Fibroblast of lung (primary cell): ENCODE measurements around the gene SLC22A23. TPM values are rescaled to one million over a fixed set of nuclear protein-coding genes. Genes with fewer than 3 reads are reported as not detected.

Source experiments
- DNase-seq, 2 donors: peaks; one replicate each; pipeline versions ENCODE4 v3.0.0 to v3.0.0-alpha.2; 2010; ENCODE audit warnings: low read depth in 2 of 2
- H2AFZ ChIP-seq: 2 replicates; pipeline ENCODE4 v1.5.1; 2012; ENCODE audit warnings: low read length, control low read depth, inconsistent platforms
- H3K27ac ChIP-seq: 2 replicates; pipeline ENCODE4 v1.5.1; 2011; ENCODE audit warnings: low read length, control low read depth; ENCODE audit not compliant: insufficient read depth
- H3K27me3 ChIP-seq: 2 replicates; pipeline ENCODE4 v1.5.1; 2011; ENCODE audit warnings: mild to moderate bottlenecking, low read length; ENCODE audit not compliant: control insufficient read depth, insufficient read depth
- H3K36me3 ChIP-seq: 2 replicates; pipeline ENCODE4 v1.5.1; 2011; ENCODE audit warnings: low read length; ENCODE audit not compliant: control insufficient read depth, insufficient read depth
- H3K4me1 ChIP-seq: 2 replicates; pipeline ENCODE4 v1.5.1; 2011; ENCODE audit warnings: low read length; ENCODE audit not compliant: control insufficient read depth, insufficient read depth; ENCODE audit errors: extremely low read depth
- H3K4me2 ChIP-seq: 2 replicates; pipeline ENCODE4 v1.5.1; 2011; ENCODE audit warnings: low read length, control low read depth; ENCODE audit not compliant: insufficient read depth; ENCODE audit errors: extremely low read depth
- H3K4me3 ChIP-seq, 4 experiments: fragments of 200-600 bp in 1 of 4; sonication (generic) in 1 of 4; replicated peaks in 1 of 4; 2 replicates each; pipeline ENCODE4 v1.5.1; 2011 to 2016; ENCODE audit warnings: low read length in 4 of 4, low read depth in 3 of 4, mild to moderate bottlenecking in 3 of 4, control low read depth in 2 of 4, inconsistent platforms in 1 of 4, mixed read lengths in 1 of 4; ENCODE audit not compliant: insufficient read depth in 1 of 4; ENCODE audit errors: control extremely low read depth in 1 of 4
- H3K79me2 ChIP-seq: 2 replicates; pipeline ENCODE4 v1.5.1; 2012; ENCODE audit warnings: mild to moderate bottlenecking, low read length, inconsistent platforms; ENCODE audit not compliant: control insufficient read depth, insufficient read depth
- H3K9ac ChIP-seq: 2 replicates; pipeline ENCODE4 v1.5.1; 2011; ENCODE audit warnings: mild to moderate bottlenecking, low read length, control low read depth; ENCODE audit not compliant: insufficient read depth
- H3K9me3 ChIP-seq: 2 replicates; pipeline ENCODE4 v1.5.1; 2012; ENCODE audit warnings: low read depth, low read length; ENCODE audit not compliant: control insufficient read depth, insufficient read depth
- H4K20me1 ChIP-seq: 2 replicates; pipeline ENCODE4 v1.5.1; 2011; ENCODE audit warnings: low read length; ENCODE audit not compliant: control insufficient read depth, insufficient read depth; ENCODE audit errors: extremely low read depth
- EZH2 ChIP-seq: IDR thresholded peaks from 2 replicates; pipeline ENCODE4 v1.5.1; 2012; ENCODE audit warnings: low read length, control low read depth, mild to moderate bottlenecking; ENCODE audit errors: missing control alignments
- polyA plus RNA-seq, 2 donors: library from polyadenylated mRNA; depleted of rRNA in 1 of 2; stranded (reverse) in 1 of 2; unstranded in 1 of 2; fragments of >200 nt; gene quantifications; 2 replicates each; pipeline ENCODE4 v1.2.1, GENCODE V29; 2011 to 2012; ENCODE audit warnings: missing spikeins in 1 of 2
- total RNA-seq: library from RNA; depleted of rRNA; stranded (reverse); fragments of >200 nt; gene quantifications from 2 replicates; pipeline ENCODE4 v1.2.1, GENCODE V29; 2014
- TF ChIP-seq, protein P1 (sequence below), 2 donors: IDR thresholded peaks in 1 of 2; conservative IDR thresholded peaks in 1 of 2; 1 replicate in 1 of 2; 2 replicates in 1 of 2; pipeline ENCODE4 v1.5.1; 2011 to 2012; ENCODE audit warnings: low read length in 2 of 2, control low read depth in 1 of 2, inconsistent platforms in 1 of 2, low read depth in 1 of 2, mild to moderate bottlenecking in 1 of 2

The SLC22A23 gene
- total and polyA plus RNA-seq, 2 donors (not counting 1 experiment from before 2014, with no cell fraction given): 0.37 to 3.0 TPM

GRCh38 chr6:3240595-3240994, 216.3 kb downstream of the SLC22A23 start:
- H3K27ac ChIP-seq: no peak overlapping the region
- H3K36me3 ChIP-seq: no peaks in the 10 kb centered on the region
- no peak overlapping the region for H2AFZ ChIP-seq
- TF ChIP-seq EZH2: no peak
- TF ChIP-seq, protein P1, sequence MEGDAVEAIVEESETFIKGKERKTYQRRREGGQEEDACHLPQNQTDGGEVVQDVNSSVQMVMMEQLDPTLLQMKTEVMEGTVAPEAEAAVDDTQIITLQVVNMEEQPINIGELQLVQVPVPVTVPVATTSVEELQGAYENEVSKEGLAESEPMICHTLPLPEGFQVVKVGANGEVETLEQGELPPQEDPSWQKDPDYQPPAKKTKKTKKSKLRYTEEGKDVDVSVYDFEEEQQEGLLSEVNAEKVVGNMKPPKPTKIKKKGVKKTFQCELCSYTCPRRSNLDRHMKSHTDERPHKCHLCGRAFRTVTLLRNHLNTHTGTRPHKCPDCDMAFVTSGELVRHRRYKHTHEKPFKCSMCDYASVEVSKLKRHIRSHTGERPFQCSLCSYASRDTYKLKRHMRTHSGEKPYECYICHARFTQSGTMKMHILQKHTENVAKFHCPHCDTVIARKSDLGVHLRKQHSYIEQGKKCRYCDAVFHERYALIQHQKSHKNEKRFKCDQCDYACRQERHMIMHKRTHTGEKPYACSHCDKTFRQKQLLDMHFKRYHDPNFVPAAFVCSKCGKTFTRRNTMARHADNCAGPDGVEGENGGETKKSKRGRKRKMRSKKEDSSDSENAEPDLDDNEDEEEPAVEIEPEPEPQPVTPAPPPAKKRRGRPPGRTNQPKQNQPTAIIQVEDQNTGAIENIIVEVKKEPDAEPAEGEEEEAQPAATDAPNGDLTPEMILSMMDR (conservative IDR thresholded peaks at IDR 0.05 in 1 of 2, IDR thresholded peaks at IDR 0.05 in 1 of 2; ENCODE audit: low read depth in 1 of 2, low read length in 2 of 2): no peak
- no peaks in the 10 kb centered on the region for H3K4me1 ChIP-seq
- no peaks in the 10 kb centered on the region for H3K79me2 ChIP-seq
- H3K9ac ChIP-seq: no peak overlapping the region
- no peak overlapping the region for H3K4me3 ChIP-seq
- H3K27me3 ChIP-seq: peaks cover 21% of the 10 kb centered on the region
- no peak overlapping the region for H3K4me2 ChIP-seq
- no peak for DNase-seq
- H4K20me1 ChIP-seq: no peaks in the 10 kb centered on the region
- no peaks in the 10 kb centered on the region for H3K9me3 ChIP-seq

DNA sequence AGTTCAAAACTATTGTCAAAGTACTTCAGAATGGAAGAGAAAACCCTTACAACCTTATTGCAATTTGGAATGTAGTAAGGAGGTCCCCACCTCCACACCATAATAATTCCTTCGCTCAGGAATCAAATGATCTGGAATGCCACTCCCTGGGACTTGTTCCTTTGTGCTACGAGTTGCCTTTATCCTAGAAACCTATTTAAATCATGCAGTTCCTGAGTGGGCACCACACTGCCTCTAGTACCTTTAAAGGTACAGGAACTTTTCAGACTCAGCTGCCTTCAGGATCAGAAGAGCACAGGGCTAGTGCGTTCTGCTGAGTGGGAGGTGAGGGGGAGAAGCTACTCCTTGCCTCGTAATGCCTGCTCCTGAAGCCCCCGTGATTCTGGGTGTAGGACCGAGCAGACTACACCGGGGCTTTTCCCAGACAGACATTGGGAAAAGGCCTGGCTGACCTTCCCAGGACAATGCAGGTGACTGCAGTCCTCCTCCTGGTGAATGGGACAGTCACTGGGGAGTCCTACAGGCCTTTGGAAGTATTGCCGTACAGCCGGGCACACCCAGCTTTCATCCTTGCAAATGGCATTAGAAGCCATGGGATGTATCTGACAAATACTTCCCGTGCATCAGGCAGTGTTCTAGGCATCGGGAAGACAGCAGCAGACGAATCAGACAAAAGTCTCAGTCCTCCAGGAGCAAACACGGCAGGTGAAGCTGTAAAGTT, 217.6 kb downstream of the SLC22A23 start:
- no peaks in the 10 kb centered on the region for H4K20me1 ChIP-seq
- no peak overlapping the region for H3K4me2 ChIP-seq
- TF ChIP-seq, protein P1 (conservative IDR thresholded peaks at IDR 0.05 in 1 of 2, IDR thresholded peaks at IDR 0.05 in 1 of 2; ENCODE audit: low read depth in 1 of 2, low read length in 2 of 2): peak in 1 of 2 donors; percentile 15
- no peak for TF ChIP-seq EZH2
- no peaks in the 10 kb centered on the region for H3K36me3 ChIP-seq
- no peaks in the 10 kb centered on the region for H3K4me1 ChIP-seq
- H3K27me3 ChIP-seq: peaks cover 24% of the 10 kb centered on the region
- no peak for DNase-seq
- no peak overlapping the region for H3K4me3 ChIP-seq
- no peak overlapping the region for H3K27ac ChIP-seq
- no peaks in the 10 kb centered on the region for H3K9me3 ChIP-seq
- H3K9ac ChIP-seq: no peak overlapping the region
- H3K79me2 ChIP-seq: no peaks in the 10 kb centered on the region
- no peak overlapping the region for H2AFZ ChIP-seq

DNA sequence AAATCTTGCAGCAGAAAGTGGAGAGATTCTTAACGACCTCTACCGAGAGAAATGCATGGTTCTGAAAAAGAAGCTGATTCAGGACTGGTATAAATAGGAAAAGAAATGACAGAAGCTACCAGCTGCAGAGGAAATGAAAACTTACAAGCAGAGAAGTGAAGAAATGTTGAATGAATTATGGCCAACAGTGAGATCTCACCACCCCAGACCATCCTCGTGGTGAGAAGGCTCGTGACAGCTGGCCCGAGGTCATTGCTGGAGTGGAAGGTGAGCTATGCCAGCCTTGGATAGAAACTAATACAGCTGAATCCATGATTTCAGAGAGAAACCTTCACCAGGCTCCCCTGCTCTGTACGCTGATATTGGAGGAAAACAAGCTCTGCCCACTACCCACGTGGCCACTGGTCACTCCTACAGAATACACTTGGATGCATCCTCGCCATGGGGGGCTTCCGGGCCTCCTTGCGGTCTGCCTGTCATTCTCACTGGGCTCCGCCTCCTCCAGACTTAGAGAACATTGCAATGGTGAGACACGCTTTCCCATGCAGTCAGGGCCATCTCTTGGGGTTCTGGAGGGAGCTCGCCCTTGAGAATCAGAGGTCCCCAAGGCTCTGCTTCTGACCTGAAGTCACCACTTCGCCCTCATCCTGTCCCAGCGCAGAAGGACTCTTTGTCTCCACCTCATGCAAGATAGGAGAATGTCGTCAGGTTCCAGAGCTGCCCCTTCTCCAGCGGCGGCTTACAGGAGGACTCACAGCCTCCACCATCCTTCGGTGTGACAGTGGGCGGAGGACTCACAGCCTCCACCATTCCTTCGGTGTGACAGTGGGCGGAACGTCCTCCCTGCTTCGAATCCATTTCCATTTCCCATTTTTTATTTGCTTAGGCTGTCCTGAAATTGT, 218.8 kb downstream of the SLC22A23 start:
- H3K27ac ChIP-seq: no peak overlapping the region
- peaks cover 34% of the 10 kb centered on the region for H3K27me3 ChIP-seq
- no peaks in the 10 kb centered on the region for H3K36me3 ChIP-seq
- no peak overlapping the region for H3K4me3 ChIP-seq
- H4K20me1 ChIP-seq: no peaks in the 10 kb centered on the region
- H3K4me1 ChIP-seq: no peaks in the 10 kb centered on the region
- no peaks in the 10 kb centered on the region for H3K9me3 ChIP-seq
- TF ChIP-seq, protein P1 (conservative IDR thresholded peaks at IDR 0.05 in 1 of 2, IDR thresholded peaks at IDR 0.05 in 1 of 2; ENCODE audit: low read depth in 1 of 2, low read length in 2 of 2): no peak
- no peak for TF ChIP-seq EZH2
- H3K4me2 ChIP-seq: no peak overlapping the region
- H3K9ac ChIP-seq: no peak overlapping the region
- H2AFZ ChIP-seq: no peak overlapping the region
- no peaks in the 10 kb centered on the region for H3K79me2 ChIP-seq
- no peak for DNase-seq
